GM19463 (cell line): ENCODE measurements around the gene SEMA3G.

Experiments
- ATAC-seq: cut with Tn5 transposase; IDR thresholded peaks from one replicate; pipeline ENCODE4 v1.9.1; 2021; ENCODE audit warnings: mild to moderate bottlenecking, moderate library complexity; ENCODE audit not compliant: unreplicated experiment

The SEMA3G gene

GRCh38 chr3:52396907-52397591 lies 47.9 kb downstream of the SEMA3G start:
- ATAC-seq, result no peak

- ATAC-seq, result no peak
These were observed 48.6 kb downstream of the SEMA3G start for GRCh38 chr3:52396011-52396906.

- ATAC-seq, result no peak
These were observed 49.4 kb downstream of the SEMA3G start for GRCh38 chr3:52395503-52395865.

DNA sequence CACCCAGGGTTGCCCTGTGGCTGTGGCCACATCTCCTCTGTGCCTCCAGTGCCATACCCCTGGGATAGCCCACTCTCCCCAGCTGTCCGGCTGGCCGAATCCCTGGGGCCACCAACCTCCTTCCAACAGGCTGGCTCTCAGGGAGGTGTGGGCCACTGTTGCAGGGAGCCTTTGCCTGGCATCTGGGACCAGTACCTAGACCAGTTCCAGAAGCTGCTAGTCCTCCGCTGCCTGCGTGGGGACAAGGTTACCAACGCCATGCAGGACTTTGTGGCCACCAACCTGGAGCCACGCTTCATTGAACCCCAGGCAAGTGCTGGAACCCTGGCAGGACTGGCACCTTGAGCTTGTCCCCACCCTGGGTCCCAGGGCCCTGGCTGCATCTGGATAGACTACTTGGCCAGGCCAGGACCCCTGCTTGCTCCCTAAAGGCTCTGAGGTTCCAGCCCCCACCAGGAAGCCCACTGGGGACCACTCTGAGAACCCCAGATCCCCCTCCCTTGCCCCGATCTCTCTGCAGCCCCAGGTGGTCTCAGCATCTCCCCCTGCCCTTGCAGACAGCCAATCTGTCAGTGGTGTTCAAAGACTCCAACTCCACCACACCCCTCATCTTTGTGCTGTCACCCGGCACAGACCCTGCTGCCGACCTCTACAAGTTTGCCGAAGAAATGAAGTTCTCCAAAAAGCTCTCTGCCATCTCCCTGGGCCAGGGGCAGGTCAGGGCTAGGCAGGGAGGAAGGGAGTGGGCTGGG lies 50.0 kb downstream of the SEMA3G start:
- no peak for ATAC-seq

- no peak for ATAC-seq
These were observed 50.8 kb downstream of the SEMA3G start for GRCh38 chr3:52393959-52394670.

GRCh38 chr3:52393131-52393807 lies 51.6 kb downstream of the SEMA3G start:
- ATAC-seq, result no peak

- no peak for ATAC-seq
These were observed 52.5 kb downstream of the SEMA3G start for GRCh38 chr3:52392216-52392930.

GRCh38 chr3:52391096-52391495 lies 53.8 kb downstream of the SEMA3G start:
- ATAC-seq, result no peak

DNA sequence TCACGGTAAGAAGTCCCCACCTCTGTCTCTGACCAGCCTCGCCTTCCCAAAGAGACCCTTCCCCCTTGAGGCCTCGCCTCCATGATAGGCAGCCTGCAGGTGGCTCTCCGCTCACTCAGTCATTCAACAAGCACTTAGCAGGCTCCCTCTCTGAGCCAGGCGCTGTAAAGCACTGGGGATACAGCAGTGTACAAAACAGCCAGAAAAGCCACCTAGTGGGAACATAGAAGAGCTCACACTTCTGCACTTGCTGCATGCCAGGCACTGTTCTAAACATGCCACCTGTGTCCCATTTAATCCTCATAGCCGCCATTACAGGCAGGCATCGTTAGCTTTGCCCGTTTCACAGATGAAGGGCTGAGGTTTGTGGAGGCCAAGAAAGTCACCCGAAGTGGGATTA lies 56.0 kb downstream of the SEMA3G start:
- no peak for ATAC-seq

DNA sequence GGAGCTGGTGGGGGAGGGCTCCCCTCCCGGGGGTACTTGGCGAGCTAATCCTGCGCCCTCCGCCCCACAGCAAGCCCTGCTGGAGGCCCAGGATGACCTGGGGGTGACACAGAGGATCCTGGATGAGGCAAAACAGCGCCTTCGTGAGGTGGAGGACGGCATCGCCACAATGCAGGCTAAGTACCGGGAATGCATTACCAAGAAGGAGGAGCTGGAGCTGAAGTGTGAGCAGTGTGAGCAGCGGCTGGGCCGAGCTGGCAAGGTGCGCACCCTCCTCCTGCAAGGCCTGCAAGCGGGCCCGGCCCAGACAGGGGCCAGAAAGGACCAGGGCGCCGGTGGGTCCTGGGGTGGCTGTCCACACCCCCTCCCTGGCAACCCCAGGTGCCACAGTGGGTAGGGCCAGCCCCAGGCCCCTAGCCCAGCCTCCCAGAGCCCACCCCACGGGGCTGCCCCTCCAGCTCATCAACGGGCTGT lies 56.5 kb downstream of the SEMA3G start:
- no peak for ATAC-seq

GRCh38 chr3:52387481-52387880 lies 57.4 kb downstream of the SEMA3G start:
- no peak for ATAC-seq

DNA sequence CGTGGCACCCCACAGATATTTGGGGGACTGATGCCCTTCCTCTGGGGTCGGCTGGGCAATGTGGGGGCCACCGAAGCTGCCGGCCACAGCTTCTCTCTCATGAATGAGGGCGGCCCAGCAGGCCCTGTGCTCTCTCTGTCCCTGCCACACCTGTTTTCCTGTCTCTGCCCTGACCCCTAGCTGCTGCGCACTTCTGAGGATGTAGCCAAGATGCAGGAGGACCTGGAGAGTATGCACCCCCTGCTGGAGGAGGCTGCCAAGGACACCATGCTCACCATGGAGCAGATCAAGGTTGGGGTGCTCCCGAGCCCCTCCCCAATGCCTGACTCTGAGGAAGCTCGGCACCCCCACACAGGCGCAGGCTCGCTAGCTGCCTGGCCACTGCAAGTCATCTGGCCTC lies 59.7 kb downstream of the SEMA3G start:
- ATAC-seq, result no peak

GRCh38 chr3:52384019-52384761 lies 60.7 kb downstream of the SEMA3G start:
- no peak for ATAC-seq

DNA sequence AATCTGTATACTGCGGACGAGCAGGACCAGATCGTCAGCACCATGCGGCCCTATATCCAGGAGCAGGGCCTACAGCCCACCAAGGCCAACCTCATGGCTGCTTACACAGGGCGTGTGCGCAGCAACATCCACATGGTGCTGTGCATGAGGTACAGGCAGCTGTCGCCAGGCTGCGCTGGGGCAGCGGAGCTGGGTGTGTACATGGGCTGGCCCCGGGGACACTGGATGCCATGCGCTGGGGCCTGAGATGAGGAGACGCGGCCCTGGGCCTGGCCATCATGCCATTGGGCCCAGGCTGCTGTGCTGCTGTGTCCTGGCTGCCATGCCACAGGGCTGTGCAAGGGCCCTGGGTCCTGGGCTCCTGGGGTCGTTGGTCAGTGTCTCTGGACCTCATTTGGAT lies 61.5 kb downstream of the SEMA3G start:
- ATAC-seq, result no peak
